AML-193 (cell line): Measurements from ENCODE around the gene DOK1.
"Not testable (repeated sequence)": the region's sequence is repeated elsewhere in the genome, so short reads cannot be mapped to it uniquely, and the experiment has no call there.

Source experiments
- DNase-seq, 2 experiments: peaks; one replicate each; lab custom pipeline; 2025; lab: John Stamatoyannopoulos, UW

The DOK1 gene

DNA sequence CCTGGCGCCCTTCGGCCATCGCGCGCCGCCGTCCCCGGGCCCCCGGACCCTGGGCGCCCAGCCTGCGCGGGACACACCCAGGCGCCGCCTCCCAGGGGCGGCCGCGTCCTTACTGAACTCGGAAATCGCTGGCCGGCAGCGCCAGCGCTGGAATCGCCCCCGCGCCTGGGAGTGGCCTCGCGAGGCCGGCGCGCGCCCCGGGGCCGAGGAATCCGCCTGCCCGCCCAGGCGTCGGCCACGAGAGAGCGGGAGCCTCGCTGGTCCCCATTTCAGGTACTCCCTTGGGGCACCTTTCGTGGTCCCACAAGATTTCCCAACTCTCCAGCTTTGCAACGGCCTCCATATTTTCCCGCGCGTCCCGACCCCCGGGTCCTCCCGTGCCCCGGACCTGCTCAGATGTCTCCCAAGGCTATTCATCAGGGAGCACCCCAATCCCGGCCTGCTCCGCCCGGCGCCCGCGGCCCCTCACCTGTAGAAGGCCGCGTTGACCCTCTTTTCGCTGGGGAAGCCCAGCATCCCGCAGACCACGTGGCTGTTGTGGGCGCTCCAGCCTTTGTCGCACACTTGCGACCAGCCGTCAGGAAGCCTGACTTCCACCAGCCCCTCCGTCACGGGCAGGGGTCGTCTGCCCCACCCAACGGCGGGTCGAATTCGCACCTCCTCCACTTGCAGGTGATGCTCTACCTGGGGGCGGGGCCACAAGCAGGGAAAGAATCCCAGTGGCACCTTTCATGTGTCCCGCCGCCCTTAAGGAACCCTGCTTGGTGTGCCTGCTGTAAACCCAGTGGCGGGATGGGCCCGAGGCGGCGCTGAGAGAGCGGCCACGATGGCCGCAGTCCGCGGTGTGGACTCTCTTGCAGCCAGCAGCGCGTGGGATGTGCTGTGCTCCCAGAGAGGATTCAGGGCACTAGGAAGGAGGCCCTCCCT lies 5.4 kb upstream of the DOK1 start:
- DNase-seq = peak; percentile 39 to 52

- DNase-seq = no peak
Observed at GRCh38 chr2:74550231-74550630, 4.3 kb upstream of the DOK1 start.

DNA sequence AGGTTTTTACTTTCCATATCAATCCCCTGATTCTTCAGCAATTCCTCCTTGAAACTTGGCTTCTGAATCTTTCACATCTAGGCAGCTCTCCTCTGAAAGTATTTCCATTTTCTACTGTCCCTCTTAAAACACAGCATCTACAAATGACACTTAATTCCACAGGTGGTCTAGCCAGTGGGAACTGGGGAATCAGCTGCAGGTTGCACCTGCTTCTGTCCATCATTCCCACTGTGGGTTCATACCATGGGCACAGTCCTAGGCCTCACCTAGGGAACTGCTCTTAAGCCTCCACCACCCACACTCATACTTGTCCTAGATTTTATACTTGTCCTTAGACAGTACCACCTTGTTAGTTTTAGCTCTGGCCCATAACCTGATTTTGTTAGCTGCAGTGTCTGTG lies 3.0 kb upstream of the DOK1 start:
- no peak for DNase-seq

DNA sequence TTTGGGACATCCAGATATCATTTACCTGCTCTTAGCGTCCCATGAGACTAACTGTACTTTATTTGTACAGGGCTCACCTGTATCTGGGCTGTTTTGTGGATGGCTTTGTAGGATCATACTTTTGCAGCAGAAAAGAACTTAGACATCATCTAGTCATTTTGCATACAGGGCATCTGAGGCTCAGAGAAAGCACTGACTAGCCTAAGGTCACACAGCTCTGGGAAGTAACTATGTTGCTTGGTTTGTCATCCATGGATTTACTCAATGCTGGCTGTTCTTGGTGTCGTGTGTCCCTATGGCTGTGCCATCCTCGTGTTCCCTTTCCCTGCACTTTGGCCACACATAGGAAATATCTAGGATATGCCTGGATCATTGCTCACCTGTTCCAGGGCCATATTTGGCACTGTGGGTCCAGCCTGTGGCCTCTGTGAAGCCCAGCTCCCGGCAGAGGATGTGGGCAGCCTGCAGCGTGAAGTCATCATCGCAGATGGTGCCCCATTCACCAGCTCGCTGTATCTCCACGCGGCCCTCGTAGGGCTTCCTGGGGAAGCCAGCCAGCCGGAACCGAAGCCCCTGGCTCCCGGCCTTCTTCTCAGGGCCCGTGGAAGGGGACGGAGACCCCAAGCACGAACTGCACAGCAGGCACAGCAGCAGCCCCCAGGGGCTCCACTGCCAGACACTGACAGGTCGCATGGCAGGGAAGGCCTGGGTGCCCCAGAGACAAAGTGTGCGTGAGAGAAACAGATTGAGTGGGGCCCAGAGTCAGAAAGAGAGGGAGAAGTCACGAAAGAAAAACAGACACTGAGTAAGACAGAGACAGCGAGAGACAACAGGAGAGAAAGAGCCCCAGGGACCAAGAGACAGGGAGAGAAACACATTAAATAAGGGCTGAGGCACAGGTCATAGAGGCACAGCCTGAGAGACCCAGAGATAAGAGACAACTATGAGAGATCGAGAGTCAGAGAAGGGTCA lies 2.3 kb upstream of the DOK1 start:
- DNase-seq = no peak

DNA sequence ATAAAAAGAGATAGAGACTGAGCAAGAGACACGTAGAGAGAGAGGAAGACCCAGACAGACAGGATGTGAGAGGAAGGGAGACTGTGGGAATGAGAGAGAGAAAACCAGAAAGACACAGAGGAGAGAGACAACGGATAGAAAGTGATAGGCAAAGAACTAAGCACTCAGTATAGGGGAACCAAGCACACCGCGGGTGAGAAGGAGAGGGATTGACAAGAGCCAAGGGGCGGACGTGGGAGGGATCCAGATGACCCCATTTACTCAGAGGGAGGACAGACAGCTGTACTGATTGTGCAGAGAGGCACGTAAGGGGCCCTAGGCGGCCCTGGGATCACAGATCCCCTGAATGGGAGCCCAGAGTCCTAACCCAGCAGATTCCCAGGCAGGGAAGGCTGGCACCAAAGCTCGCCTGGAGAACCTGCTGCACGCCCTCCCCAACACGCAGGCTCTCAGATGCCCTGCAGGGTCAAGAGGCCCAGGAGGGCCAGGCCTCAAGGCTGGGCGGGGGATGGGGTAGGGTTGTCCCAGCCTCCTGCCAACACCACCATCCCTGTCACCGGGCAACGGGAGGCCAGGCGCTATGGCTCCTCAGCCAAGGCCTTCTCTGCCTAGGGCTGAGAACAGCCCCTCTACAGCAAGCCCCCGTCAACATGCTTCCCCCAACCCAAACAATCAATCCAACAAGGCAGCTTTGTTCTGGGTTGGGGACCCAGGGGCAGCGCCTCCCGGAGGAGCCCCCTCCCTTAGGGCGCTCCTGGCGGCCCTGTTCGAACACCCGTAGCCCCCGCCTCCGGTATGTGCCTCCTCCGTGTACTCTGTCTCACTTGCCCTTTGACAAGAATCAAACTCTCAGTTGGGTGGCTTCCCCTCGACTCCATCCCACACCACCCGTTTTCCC lies 1.4 kb upstream of the DOK1 start:
- no peak for DNase-seq

DNA sequence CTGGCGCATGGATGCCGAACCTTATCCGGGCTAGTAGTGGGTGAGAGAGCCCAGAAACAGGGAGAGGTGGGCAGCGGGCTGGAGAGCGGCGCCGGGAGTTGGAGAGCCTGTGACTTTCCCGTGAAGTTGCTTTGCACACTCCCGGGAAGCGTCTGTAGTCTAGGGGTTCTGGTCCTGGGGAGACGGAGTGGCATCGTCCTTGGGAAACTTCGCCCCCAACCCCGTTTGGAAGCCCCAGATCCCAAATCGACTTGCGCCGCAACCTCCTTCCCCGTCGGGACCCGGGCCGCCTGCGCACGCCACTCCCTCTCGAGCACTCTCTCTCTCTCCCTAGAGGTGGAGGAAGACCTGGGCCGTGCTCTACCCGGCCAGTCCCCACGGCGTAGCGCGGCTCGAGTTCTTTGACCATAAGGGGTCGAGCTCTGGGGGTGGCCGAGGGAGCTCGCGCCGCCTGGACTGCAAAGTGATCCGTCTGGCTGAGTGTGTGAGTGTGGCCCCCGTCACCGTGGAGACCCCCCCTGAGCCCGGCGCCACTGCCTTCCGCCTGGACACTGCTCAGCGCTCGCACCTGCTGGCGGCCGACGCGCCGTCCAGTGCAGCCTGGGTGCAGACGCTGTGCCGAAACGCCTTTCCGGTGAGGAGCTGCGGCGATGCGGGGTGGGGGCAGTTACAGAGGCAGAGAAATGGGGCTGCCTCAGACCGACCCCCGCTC lies 456 bp downstream of the DOK1 start:
- peak in 1 of 2 experiments; percentile 21 for DNase-seq

GRCh38 chr2:74555610-74556103 lies 1.1 kb downstream of the DOK1 start:
- peak; percentile 41 to 42 for DNase-seq

- DNase-seq = no peak
Observed at GRCh38 chr2:74556159-74556558, 1.6 kb downstream of the DOK1 start.

DNA sequence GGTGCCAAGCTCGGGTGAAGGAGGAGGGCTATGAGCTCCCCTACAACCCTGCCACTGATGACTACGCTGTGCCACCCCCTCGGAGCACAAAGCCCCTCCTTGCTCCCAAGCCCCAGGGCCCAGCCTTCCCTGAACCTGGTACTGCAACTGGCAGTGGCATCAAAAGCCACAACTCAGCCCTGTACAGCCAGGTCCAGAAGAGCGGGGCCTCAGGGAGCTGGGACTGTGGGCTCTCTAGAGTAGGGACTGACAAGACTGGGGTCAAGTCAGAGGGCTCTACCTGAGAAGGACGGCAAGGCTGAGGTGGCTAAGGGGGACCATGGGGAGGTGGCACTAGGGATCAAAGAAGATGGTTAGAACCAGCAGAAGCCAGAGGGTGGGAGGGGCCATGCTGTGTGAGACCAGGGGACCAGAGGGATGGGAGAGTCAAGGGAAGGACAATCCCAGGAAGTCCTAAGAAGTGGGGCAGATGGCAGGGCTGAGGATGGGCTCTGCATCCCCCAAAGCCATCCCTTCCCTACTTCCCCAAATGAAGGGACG lies 2.4 kb downstream of the DOK1 start:
- no peak for DNase-seq

DNA sequence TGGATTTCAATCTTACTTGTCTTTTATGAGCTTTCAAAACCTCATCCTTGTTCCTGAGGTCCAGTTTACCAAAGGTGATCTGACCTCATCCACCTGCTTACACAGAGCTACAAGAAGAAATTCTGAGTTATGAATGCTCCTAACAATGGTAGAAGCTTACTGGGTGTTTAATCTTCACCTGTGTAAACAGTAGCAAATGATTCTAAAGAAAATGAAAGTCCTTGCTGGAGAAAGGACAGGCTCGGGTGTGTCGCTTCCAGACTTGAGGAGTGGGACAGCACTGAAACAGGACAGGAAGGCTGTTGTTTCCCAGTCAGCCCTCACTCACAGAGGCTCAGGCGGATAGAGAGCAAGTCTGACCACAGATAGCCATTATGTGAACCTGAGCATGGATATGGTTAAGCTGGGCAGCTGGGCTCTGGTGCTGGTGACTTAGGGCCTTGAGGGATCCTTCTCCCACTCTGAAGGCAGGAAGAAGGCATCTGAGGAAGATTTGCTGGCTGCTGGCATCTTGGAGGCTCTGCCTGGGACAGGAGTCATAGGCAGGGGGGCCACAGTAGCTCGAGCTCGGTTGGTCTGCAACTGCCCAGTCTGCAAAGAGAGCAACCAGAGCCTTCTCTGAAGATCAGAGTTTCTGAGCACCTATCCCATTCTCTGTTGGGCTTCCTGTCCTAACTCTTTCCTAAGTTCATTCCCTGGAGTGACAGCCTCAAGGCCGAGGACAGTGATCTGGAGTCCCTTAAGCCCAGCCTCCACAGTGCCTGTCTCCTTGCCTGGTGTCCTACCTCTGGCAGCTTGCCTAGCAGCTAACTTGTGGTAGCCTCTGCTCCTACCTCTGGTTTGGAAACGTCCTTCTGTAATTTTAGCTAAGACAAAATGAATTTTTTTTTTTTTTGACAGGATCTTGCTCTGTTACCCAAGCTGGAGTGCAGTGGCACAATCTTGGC lies 4.0 kb downstream of the DOK1 start:
- DNase-seq = peak; percentile 26 to 55

DNA sequence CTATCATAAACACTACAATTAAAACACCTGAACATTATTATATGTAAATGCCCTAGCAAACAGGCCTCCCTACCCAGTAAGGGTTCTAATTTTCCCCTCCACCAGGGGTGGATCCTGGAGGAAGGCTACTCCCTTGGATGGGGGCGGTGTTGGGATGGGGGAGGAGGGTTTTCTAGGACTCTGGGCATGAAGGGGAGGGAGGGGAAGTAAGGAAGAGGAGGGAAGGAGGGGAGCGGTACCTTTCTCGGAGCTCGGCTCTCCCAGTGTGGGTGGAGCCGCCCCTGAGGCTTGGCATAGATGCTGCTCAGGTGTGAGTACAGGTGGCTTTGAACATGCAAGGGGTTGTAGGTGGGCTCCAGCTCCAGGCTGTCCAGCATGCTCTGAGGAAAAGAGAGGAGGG lies 5.4 kb downstream of the DOK1 start:
- DNase-seq = no peak

- DNase-seq = no peak
Observed at GRCh38 chr2:74560591-74560990, 6.1 kb downstream of the DOK1 start.

DNA sequence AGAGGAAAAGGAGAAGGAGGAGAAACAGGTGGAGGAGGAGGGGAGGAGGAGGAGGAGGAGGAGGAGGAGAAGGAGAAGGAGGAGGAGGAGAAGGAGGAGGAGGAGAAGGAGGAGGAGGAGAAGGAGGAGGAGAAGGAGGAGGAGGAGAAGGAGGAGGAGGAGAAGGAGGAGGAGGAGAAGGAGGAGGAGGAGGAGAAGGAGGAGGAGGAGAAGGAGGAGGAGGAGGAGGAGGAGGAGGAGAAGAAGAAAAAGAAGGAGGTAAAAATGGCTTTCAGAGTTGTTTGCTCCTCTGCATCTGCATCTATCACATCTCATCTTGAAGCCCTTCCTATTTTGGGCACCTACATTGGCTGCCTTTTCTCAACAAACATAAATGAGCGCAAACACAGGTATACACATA lies 6.5 kb downstream of the DOK1 start:
- not testable (repeated sequence) for DNase-seq

DNA sequence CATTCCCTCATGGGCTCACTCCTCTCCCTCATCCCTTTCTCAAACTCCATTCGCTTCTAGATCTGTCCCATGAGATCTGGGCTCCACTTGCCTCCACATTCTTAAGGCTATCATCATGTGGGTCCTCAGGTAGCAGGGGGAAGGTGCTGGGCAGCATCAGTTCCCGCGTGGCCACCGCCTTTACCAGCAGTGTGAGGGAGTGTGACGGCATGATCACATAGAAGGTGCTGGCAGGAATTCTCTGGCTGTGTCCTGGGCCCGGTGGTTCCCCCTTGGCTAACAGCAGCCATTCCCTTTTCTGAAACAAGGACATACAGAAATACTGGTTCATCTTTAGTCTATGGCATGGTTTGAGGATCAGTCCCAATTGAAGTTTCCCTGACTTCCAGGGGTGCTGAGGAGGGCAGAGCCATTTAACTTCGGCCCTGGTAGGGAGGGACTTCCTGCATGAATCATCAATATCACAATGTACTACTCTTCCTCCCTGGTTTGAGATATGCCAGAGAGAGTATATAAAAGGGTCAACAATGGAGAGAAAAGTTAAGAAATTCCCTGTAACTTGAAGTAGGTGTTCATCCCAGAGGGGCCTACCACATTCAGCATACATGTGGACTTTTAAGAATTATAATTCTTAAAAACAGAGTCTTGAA lies 7.7 kb downstream of the DOK1 start:
- no peak for DNase-seq

DNA sequence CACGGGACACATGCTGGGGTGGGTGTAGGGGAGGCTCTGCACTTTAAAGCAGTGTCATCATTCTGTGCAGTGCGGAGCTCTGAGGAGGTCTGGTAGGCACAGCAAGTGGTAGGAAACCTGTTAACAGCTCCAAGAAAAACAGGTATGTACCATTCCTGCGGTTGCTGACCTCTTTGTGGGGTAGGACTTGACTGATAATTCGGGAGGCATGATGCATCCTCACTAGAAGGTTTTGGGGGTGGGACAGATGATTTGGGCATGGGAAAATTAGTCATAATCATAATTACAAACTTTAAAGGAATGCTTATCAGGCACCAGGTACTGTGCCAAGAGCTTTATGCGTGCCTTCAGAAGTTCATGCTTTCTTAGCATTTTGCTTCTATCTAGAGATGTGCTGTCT lies 9.7 kb downstream of the DOK1 start:
- DNase-seq = no peak

DNA sequence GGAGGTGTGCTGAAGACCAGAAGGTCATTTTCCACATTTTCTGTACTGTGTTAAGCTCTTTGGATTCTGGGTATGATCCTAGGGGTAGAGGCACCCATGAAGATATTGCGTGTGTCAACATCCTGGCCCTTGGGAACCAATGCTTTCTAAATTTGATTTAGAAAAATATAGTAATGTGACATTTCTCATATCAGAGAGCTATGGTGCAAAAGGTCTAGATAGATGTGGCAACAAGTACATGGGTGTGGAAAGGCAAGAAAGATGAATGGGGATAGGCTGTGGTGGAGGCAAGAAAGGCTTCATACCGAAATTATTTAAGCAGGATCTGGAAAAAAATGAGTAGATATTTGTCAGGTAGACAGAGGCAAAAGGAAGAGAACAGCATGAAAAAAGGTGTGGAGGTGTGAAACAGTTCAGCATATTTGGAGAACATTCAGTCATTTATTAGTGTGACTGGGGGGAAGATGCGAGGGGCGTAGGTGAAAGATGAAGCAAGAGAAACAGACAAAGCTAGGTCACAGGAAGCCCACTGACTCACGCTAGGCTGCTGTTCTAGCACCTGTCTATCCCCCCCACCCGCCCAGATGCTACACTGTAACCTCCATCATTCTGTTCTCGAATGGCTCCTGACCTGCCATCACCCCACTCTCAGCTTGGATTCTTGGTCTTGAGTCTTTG lies 11.7 kb downstream of the DOK1 start:
- DNase-seq = no peak

GRCh38 chr2:74566754-74567085 lies 12.2 kb downstream of the DOK1 start:
- DNase-seq = peak in 1 of 2 experiments; percentile 17

DNA sequence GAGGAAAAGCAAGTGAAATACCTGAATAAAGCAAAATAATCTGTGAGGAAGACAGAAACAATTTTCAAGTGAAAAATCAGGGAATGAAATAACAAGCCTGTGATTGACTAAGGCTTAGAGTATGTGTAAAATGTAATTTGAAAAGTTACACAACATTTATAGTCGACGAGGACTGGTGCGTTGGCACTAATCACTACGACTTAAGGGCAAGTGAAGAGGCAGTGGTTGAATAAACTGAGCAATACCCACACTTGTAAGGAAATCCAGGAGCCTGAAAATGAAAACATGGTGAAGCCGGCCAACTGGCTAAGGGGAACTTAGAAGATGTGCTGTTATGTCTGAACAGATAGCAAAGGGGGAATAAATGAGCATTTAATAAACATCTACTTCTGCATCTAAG lies 13.4 kb downstream of the DOK1 start:
- DNase-seq = no peak
